Dedifferentiated amniotic fluid mesenchymal stem cell (primary cell): ENCODE results near the gene ANKRD66.
"Not testable (repeated sequence)": the region's sequence is repeated elsewhere in the genome, so short reads cannot be mapped to it uniquely, and the experiment has no call there.

Experiments
- DNase-seq: peaks from one replicate; pipeline ENCODE4 v3.0.0-alpha.2; 2016; ENCODE audit errors: extremely low spot score

Gene ANKRD66

DNA sequence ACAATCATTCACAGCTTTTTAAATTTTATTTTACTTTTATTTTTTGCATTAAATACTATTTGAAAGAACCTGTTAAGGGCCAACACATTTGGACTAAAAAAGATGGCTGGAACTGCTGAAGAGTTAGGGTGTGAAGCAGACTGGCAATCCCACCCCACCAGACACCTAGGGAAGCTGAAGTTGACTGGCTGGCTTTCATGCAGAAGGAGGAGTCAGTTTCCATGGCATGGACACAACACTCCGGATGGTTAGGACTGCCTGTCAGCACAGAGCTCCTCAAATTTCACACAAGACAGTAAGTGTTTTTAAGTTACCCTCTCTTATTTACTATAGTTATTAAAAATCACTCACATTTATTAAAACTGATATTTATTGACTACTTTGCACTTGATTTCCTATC lies at the start of gene ANKRD66:
Gene ANKRD66 (plus strand): TSS at position 238 of the 400 bp plus-strand sequence. CDS start 5,016 bp downstream, outside the sequence.
- DNase-seq: no peak

DNA sequence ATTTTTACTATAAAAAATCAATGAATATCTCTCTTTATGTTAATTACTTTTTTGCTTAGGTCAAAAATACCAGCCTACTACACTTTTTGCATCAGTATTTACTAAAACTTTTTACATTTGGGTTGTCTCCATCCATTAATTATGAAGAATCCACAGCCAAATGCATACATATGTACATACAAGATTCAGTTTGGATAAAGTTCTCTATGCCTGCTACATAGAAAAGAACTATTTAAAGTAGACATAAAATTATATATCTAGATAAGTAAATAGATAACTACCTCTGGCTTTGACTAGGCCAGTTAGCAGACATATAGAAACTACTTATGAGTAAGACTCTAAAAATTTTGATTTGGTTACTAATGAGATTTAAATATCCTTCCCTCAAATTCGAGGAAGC lies 46.8 kb upstream of the ANKRD66 start:
- DNase-seq: no peak

DNA sequence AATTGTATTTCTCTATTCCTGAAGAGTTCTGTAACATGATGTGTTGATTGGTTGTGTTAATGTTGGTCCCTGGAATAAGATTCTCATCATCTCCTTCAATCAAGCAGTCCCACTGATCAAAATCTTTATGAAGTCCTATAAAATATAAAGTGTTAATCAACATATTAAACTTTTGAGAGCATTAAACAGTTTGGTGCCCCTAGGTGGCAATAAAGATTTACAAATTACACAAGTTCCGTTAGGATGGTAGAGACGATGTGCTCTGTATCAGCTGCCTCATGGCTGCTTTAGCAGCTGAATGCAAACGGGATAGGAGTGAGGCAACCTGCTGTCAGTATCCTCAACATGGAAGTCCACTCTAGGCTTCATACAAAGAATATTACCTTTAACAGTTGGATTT lies 42.2 kb upstream of the ANKRD66 start:
- DNase-seq: no peak

DNA sequence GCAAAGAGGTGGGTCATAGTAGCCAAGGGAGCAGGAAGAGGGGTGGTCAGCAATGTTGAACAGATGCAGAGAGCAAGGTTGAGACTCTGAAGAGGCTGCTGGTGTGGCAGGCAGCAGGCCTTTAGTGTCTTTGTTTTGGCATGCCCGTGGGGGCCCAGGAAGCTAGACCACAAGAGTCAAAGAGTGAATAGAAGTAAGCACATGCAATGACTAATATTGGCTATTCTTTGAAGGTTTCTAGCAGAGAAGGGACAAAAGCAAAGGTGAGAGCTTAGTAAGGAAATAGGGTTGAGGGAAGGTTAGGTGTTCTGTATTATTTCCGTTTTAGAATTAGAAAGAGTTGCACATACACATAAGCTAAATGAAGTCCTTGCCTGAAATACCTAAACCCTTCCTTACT lies 40.3 kb upstream of the ANKRD66 start:
- no peak for DNase-seq

DNA sequence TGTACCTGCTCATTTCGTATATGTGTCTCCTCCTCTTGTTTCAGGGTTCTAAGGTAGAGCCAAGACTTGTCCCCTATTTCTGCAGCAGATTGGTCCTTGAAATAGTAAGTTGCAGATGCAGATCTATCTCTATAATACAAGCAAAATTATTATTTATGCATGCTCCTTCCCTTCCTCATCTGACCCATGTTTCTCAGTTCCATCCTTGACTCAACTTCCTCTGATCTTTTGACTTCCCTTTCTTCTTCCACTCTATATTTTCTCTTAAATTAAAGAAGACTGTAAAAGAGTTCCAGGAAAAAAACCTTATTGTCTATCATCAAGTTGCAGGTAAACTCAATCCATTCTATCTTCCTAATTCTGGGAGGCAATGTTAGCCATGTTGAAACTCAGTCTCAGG lies 35.2 kb upstream of the ANKRD66 start:
- DNase-seq: no peak

DNA sequence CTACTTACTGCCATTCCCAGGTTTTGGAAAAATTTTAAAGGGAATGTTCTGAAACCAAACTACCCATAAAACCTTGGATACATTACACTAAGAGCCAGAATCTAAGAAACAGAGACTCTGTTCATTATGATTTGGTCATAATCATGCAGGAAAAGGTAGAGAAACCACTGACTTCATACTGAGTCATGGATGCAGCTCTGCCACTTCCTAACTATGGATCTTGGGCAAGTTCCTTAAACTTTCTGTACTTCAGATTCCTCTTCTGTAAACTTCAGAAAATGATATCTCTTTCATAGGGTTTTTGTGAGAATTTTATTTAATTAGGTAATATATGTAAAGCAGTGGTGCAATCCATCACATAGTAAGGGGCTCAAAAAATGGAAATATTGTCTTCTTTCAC lies 31.6 kb upstream of the ANKRD66 start:
- DNase-seq: no peak

DNA sequence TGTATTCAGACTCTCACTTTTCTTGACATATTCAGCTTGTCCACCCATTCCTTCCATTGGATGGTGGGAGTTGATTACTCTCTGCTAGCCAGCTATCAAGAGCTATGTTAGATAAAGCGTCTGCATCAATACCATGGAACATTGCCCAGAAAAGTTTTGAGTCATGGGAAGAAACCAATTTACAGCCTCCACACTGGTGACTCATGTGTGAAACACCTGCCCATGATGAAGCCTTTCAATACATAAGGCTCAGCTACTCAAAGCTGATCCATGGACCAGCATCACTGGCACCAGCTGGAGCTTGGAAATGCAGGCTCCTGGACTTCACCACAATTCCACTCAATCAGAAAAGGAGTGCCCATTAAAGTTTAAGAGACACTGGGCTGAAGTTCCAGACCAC lies 27.6 kb upstream of the ANKRD66 start:
- DNase-seq: no peak

DNA sequence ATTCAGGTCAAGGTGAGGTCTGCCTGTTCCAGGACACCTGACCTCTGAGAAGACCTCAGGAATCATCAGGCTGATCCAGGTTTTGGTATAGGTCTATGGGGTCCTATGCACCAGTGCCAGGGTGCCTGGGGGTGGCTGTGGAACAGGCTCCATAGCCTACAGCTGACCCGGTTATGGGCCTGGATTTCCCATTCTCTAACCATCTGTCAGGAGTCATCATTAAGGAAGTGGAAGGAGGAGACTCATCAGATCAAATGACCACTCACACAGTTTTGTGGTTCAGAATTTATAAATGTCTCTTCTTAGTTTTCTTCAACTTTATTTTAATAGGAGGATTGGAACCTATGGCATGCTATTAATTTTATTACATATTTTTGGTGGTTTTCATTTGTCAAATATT lies 26.3 kb upstream of the ANKRD66 start:
- DNase-seq: no peak

DNA sequence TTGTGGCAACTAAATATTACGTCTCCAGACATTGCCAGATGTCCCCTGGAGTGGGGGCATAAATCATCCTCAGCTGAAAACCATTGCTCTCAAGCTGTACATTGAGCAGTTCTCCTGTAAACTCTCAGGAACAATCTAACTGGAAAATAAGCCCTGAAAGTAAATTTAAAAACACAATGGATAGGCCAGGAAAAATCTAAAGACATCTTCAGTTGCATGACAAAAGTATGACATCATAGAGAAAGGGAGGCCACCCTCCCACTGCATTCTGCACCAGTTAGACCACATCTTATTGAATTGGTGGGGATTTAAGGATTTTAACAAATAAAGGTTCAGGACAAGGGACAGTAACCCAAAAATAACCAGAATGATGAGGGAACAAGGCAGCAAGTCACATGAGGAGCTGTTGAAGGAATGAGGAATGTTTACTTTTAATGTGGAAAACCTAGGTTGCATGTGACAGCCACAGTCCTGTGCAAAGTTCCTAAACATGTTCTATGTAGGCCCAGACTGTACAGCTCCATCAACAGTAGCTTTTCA lies 16.9 kb upstream of the ANKRD66 start:
- no peak for DNase-seq

DNA sequence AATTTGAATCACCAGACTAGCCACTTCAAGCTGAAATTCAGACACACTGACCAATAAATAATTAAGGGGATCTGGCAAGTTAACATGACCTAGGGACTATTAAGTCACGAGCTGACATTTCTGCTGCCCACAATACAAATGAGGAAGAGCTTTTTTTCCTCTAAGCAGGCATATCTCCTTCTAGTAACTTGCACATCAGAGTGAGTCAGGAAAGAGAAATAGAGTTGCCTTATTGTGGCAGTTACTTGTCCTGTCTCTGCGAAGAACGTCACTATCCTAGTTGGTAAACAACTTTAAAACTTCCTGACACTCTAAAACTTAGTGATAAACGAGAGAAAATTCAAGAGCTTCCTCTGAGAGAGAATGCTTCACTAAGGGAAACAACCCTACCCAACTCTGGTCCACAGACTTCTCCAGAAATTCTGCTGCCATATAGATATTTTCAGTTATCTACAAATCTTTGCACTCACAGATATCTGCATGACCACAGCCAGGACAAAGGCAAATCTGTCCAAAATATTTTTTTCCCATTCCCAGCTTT lies 15.7 kb upstream of the ANKRD66 start:
- no peak for DNase-seq

DNA sequence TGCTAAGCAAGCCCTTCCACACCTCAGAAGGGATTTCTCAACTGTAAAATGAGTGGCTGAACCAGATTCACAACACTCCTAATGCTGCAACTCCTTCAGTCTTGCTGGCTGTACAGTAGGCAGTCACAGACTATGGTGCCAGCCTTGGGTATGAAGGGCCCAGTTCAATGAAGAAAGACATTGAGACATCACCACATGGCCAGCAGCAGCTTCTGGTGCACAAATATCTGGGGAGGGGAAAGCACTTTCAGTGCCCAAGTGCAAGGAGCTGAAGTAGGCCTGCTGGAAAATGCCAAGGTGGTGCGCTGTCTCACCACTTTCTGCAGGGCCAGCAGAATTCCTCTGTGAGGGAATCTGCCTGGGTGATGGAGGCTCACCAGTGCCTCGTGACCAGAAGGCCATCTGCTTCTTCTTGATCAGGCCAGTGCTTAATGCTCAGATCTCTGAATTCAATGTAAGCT lies 13.4 kb upstream of the ANKRD66 start:
- DNase-seq: no peak

DNA sequence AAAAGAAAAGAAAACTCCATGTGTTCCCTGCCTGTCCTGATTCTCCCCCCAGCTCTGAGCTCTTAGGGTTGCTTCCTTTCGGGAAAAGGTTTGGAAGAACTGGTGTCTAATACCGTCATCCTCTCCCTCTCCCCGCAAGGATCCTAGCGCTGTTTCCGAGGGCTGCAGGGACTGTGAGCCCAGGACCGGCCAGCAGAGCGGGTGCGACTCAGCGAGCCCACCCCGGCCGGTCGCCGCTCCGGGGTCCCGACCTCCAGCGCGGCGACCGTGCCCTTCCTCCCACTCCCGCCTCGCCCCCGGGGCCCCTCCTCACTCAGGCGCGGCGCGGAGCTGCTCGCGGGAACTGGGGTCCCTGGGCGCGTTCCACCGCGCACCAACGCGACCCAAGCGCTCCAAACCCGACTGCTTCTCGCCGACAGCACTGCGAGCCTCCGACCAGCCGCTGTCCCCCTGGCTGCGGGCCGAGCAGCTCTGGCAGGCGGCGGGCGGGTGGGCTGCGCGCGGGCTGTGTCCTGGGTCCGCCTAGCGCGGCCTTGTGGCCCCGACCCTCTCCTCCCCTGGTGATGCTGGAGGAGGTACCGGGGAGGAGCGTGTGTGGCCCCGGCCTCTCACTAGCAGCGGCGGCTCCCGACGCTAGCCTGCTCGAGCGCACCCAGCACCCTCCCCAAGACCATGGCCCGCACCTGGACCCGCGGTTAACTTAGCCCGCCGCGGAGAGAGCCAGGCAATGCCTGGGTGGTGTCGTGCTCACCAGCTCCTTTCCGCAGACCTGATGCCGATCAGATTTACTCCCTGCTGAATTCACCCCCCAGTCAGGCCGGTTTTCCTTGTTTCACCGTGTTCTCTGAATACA lies 11.6 kb upstream of the ANKRD66 start, which contains the start of gene PLA2G7:
Gene PLA2G7 (minus strand): TSS at position 509 of the 853 bp plus-strand sequence. CDS start 12,484 bp downstream, outside the sequence.
- no peak for DNase-seq

DNA sequence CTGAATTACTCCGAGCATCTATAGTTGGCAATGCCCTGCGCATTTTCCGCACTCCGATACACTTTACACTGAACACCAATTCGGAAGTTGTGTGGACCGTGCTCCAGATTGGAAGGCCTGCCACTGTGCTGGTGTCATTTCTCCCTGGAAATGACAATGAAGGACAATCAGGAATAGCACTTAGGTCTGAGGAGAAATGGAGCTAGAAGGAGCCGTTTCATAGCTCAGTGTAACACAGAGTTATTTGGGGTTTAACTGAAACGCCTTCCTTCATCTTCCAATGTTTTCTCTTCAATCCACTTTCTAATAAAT lies 11.1 kb upstream of the ANKRD66 start:
- no peak for DNase-seq

DNA sequence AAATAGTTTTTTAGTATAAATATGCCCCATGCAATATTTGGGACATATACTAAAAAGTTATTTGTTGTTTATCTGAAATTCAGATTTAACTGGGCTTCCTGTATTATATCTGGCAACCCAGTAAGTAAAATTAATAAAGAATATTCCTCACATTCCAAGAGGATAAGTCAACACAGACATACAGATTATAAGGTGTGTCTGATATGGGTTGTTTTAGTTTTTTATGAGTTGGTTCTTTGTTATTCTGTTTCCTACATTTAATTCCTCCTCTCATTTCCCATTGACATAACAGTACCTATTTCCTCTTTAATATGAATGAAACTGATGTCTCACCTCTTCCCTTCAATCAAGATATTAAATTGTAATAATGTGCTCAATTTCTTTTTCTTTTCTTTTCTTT lies 9.8 kb upstream of the ANKRD66 start:
- DNase-seq: no peak

DNA sequence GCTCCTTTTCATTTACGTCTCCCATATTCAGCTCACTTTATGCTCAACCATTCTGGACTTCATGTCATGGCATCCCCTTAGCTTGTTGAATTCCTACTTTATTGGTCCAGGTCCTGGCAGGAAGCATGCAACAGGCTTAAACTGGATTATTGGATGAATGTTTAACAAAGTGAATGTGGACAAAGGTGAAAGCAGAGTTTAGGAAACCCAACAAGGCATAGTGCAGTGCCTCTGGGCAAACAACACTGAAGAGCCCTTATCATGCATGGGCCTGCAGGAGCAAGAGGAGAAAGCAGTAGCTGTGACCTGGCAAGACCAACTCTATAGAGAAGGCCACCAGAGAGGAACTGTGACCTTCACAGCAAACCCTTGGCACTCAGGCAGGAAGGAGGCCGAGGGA lies 5.3 kb upstream of the ANKRD66 start:
- DNase-seq: no peak

DNA sequence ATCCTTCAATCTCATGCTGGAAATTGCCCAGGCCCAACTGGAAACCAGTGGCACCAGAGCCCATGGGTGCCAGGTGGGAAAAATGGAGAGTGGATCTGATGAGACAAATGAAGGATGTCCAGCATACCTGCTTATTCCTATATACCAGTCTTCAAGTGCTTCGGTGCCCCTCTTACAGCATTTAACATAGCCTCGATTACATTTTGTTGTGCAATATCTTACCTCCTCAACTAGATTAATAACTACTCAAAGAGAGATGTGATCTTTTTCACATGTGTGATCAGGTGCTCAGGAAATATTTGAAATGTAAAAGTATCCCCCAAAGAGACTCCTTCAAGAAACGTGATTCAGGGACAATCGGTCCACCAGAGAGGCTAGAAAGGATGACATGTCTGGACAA lies 4.8 kb upstream of the ANKRD66 start:
- DNase-seq: no peak

DNA sequence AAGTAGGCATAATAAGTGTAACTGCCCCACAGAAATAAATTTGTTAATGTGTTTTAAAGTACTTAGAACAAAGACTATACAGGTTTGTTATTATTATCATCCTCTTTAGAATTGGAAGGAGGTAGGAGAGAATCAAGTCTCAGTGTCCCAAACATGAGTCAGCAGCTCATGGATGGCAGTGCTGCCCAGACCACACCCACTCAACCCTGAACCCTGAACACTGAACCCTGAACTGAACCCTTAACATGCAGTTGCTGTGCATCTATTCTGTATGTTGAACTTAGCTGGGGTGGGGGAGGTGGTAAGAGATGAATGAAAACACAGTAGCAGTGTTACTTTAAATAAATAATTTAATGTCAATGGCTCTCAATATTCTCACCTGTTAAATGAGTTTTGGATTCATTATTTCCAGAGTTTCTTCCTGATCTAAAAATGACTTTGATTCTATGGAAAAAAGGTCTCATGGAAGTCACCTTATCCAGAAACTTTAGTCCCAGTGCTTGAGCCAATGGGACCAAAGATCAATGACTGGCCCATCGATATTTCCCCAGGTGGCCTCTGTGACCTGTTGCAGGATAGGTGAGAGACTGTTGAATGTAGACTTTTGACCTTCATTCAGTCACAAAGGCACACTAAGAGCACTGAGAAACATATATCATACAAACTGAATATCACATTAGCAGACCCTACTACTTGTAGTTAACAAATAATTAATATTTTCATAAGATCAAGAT lies 3.1 kb upstream of the ANKRD66 start:
- no peak for DNase-seq

DNA sequence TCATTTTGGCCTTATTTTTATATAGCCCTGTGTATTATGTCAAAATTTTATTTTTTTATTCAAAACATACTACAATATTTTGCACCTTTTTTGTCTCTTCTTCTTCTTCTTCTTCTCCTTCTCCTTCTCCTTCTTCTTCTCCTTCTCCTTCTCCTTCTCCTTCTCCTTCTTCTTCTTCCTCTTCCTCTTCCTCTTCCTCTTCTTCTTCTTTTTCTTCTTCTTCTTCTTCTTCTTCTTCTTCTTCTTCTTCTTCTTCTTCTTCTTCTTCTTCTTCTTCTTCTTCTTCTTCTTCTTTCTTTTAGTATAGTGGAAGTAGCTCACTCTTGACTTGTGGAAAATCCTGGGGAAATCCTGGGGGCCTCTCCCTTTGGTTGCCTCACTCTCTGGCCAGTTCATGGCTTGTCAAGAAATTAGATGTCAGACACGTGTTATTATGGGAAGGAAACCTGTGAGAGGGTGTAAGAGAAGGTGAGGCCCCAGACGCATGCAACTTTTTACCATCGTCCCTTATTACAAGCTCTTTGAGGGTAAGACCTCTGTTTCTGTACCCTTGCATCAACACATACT lies 2.5 kb upstream of the ANKRD66 start:
- not testable (repeated sequence) for DNase-seq

DNA sequence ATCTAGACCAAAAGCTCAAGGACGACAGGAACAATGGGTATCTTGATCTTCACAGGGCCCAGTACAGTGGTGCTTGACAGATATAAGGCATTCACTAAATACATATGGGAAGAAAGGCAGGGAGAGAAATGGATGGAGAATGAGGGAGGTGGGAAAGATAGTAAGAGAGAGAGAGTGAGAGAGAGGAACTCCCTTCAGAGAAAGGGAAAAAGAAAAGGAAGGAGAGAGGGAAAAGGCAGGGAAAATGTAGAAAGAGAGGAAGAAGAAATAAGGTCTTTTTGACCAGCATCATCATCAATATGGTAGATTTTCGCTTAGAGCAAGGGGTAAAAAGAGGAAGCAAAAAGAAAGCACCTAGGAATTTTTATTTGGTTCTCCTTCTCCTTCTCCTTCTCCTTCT lies 760 bp upstream of the ANKRD66 start:
- DNase-seq: no peak

DNA sequence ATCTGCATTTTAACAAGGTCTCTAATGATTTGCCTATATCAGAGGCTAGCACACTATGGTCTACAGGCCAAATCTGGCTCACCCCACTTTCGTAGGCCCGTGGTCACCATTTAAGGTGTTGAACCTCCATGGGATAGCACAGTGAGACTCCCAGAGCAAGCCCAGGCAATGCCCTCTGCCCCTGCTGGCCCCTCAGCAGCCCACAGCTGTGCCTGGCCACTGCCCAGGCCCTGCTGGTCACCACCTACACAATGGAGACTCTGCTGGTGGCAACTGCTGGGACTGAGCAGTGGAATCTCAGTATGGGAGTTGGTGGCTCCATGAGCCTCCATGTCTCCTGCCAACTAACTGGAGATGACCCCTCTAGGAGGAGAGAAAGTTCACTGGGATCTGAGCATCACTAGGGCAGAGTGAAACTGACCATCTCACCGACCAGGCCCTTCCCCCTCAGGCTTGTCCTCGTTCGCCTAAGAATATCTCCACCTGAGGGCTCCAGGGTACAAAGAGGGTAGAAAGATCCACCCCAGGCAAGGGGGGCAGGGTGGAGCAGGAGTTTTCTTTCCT lies 2.3 kb downstream of the ANKRD66 start:
- DNase-seq: no peak

DNA sequence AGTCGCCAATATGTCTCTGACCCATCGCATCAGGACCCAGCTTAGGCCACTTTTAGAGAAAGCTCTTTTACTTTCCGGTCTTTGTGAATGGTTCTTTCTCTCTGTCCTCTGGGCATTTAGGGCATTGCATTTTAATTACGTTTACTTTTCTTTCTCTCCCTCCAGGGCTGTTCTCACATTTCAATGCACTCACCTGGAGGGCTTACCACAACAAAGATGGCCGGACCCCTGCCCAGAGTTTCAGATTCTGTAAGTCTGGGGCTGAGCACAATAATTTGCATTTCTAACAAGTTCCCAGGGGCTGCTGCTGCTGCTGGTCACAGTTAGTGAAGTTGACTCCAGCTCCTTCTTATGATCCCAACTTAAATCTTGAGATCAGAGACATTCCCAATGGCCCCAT lies 3.0 kb downstream of the ANKRD66 start:
- DNase-seq: no peak

DNA sequence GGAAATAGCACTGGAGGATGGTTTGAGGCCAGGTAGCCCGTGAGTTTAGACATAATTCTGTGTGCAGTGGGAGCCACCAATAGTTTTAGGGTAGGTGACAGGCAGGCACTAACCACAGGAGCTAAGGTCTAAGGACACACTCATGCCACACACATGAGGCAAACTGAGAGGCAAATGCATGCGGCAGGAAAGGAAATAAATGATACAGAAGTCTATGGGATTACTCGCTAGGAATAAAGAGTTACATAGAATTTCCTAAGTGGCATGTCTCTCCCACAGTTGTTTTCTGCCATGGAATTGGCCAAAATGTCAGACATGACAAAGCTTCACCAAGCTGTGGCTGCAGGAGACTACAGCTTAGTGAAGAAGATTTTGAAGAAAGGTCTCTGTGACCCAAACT lies 4.9 kb downstream of the ANKRD66 start:
- DNase-seq: no peak
